T-cell (primary cell): ENCODE measurements around the gene SLC11A1. TPM values are rescaled to one million over a fixed set of nuclear protein-coding genes. Genes with fewer than 3 reads are reported as not detected.

Experiments
- ATAC-seq, 4 experiments: fragments of 200-7000 bp in 3 of 4; fragments of 150-1000 bp in 1 of 4; cut with Tn5 transposase; replicated peaks in 1 of 4; 1 replicate in 3 of 4; 2 replicates in 1 of 4; pipeline ENCODE4 v1.10.0; 2021; ENCODE audit warnings: moderate library complexity in 3 of 4, mild to moderate bottlenecking in 2 of 4, moderate number of reproducible peaks in 1 of 4
- CTCF ChIA-PET, 2 donors: fragments of 300-600 bp; sonication (Branson Sonifier 250); formaldehyde crosslinking; loops; one replicate each; lab custom pipeline; 2022; ENCODE audit warnings: antibody characterized with exemption in 2 of 2; lab: Charles Lee
- POLR2A ChIA-PET, 2 donors: fragments of 300-600 bp; sonication (Branson Sonifier 250); formaldehyde crosslinking; loops; one replicate each; lab custom pipeline; 2022; ENCODE audit warnings: antibody characterized with exemption in 2 of 2; lab: Charles Lee
- DNase-seq, 35 experiments: peaks; one replicate each; pipeline versions ENCODE4 v3.0.0 to v3.0.0-alpha.2; 2013 to 2023
- H3K27ac ChIP-seq: one replicate; pipeline ENCODE4 v1.5.1; 2013; ENCODE audit warnings: low read length
- H3K27me3 ChIP-seq, 2 experiments: replicated peaks in 1 of 2; 1 replicate in 1 of 2; 2 replicates in 1 of 2; pipeline versions ENCODE4 v1.6.1 to v1.7.0; 2013; ENCODE audit warnings: low read length in 1 of 2, mixed read lengths in 1 of 2; ENCODE audit not compliant: control insufficient read depth in 2 of 2, insufficient read depth in 2 of 2; ENCODE audit errors: extremely low read depth in 1 of 2
- H3K36me3 ChIP-seq, 2 donors: 1 replicate in 1 of 2; 2 replicates in 1 of 2; pipeline versions ENCODE4 v1.6.1 to v1.7.0; 2013; ENCODE audit warnings: low read length in 1 of 2; ENCODE audit not compliant: control insufficient read depth in 2 of 2, insufficient read depth in 1 of 2; ENCODE audit errors: extremely low read depth in 1 of 2
- H3K4me1 ChIP-seq, 2 experiments: 1 replicate in 1 of 2; 2 replicates in 1 of 2; pipeline versions ENCODE4 v1.6.1 to v1.7.0; 2013; ENCODE audit warnings: low read length in 2 of 2, mixed read lengths in 1 of 2; ENCODE audit not compliant: insufficient read depth in 2 of 2, control insufficient read depth in 1 of 2; ENCODE audit errors: extremely low read depth in 1 of 2
- H3K4me3 ChIP-seq, 2 donors: 1 replicate in 1 of 2; 2 replicates in 1 of 2; pipeline versions ENCODE4 v1.5.1 to v1.7.0; 2013; ENCODE audit warnings: mild to moderate bottlenecking in 2 of 2, low read length in 1 of 2, moderate library complexity in 1 of 2; ENCODE audit not compliant: control insufficient read depth in 1 of 2; ENCODE audit errors: extremely low read depth in 1 of 2
- H3K9me3 ChIP-seq: 2 replicates; pipeline ENCODE4 v1.7.0; 2013
- H3K27ac Mint-ChIP-seq, 2 donors: one replicate each; pipeline ENCODE4 v1.8.0; 2020 to 2021; ENCODE audit warnings: mild to moderate bottlenecking in 2 of 2, mixed read lengths in 2 of 2
- H3K27me3 Mint-ChIP-seq, 2 donors: one replicate each; pipeline ENCODE4 v1.8.0; 2021 to 2022; ENCODE audit warnings: mixed read lengths in 2 of 2
- H3K36me3 Mint-ChIP-seq: one replicate; pipeline ENCODE4 v1.8.0; 2021; ENCODE audit warnings: mixed read lengths
- H3K4me1 Mint-ChIP-seq, 3 donors: one replicate each; pipeline ENCODE4 v1.8.0; 2020 to 2022; ENCODE audit warnings: mixed read lengths in 3 of 3, mild to moderate bottlenecking in 1 of 3
- H3K4me3 Mint-ChIP-seq, 3 donors: one replicate each; pipeline ENCODE4 v1.8.0; 2020 to 2022; ENCODE audit warnings: mild to moderate bottlenecking in 3 of 3, mixed read lengths in 3 of 3, moderate library complexity in 3 of 3
- H3K9me3 Mint-ChIP-seq, 3 donors: one replicate each; pipeline ENCODE4 v1.8.0; 2020 to 2022; ENCODE audit warnings: mixed read lengths in 3 of 3
- WGBS: methylation state at CpG from one replicate; pipeline ENCODE4 v1.1.5; 2013; ENCODE audit warnings: missing lambda C conversion rate; ENCODE audit not compliant: insufficient coverage; 5-methylcytosine and 5-hydroxymethylcytosine counted together
- total RNA-seq, 35 experiments: library from RNA in 6 of 35; stranded (reverse) in 6 of 35; fragments of 120-200 nt in 1 of 35; gene quantifications; one replicate each; pipeline versions ENCODE4 v1.2.1 to v1.2.4 and lab custom pipeline; 2013 to 2026

SLC11A1 gene
- total RNA-seq, 5 donors from 2014 or later (not counting 1 experiment from before 2014, with no cell fraction given): 0.40 to 1.2 (median 0.79) TPM

- peaks cover 43 to 55% (median 50%) of the 10 kb centered on the region in 3 donors for H3K4me1 Mint-ChIP-seq
- H3K27me3 ChIP-seq: no peaks in the 10 kb centered on the region
- no peaks in the 10 kb centered on the region for H3K9me3 ChIP-seq
- no peaks in the 10 kb centered on the region for H3K9me3 Mint-ChIP-seq
- H3K27ac Mint-ChIP-seq: peak overlapping the region; percentile 98 to 99
- no peaks in the 10 kb centered on the region for H3K27me3 Mint-ChIP-seq
- no peaks in the 10 kb centered on the region for H3K36me3 Mint-ChIP-seq
- H3K4me3 ChIP-seq: peak overlapping the region; percentile 84 to 98
- peak overlapping the region; percentile 90 to 93 (median 92) for H3K4me3 Mint-ChIP-seq
- ChIA-PET POLR2A (no interaction called here), CTCF (interaction anchor here (0.9 to 1.7 kb wide), 4 partner anchors 10 to 315 kb away, joined by 3 to 21 read pairs (median 6); partner anchors contain the start of gene TMBIM1 (in 1 of the 2))
- H3K4me1 ChIP-seq: peaks cover 28 to 79% of the 10 kb centered on the region in 2 experiments
- H3K27ac ChIP-seq: peak overlapping the region; percentile 99
- DNase-seq (no peak), ATAC-seq (no peak)
- 8% methylated on average over 4 of the region's 12 CpGs for WGBS
- peaks cover 0 to 11% of the 10 kb centered on the region in 2 donors for H3K36me3 ChIP-seq
These were observed 15.4 kb downstream of the SLC11A1 start for GRCh38 chr2:218397463-218397819.

- ChIA-PET POLR2A (no interaction called here), CTCF (interaction anchor here in 1 of 2 donors (1.1 kb wide), 1 partner anchor 314 kb away, joined by 3 read pairs; no protein-coding TSS in a partner anchor)
- H3K9me3 ChIP-seq: no peaks in the 10 kb centered on the region
- Mint-ChIP-seq H3K27ac (peak overlapping the region; percentile 98 to 99), H3K4me3 (peak overlapping the region; percentile 90 to 93 (median 92)), H3K4me1 (peaks cover 45 to 55% (median 52%) of the 10 kb centered on the region in 3 donors), H3K36me3 (peaks cover under 1% of the 10 kb centered on the region), H3K9me3 (no peaks in the 10 kb centered on the region), H3K27me3 (no peaks in the 10 kb centered on the region)
- peaks cover 1 to 16% of the 10 kb centered on the region in 2 donors for H3K36me3 ChIP-seq
- peaks cover 28 to 84% of the 10 kb centered on the region in 2 experiments for H3K4me1 ChIP-seq
- DNase-seq (peak in 17 of 35 experiments; percentile 30 to 64 (median 43)), ATAC-seq (peak in 2 of 4 experiments; percentile 8 to 11)
- H3K27me3 ChIP-seq: no peaks in the 10 kb centered on the region
- WGBS: 2% methylated on average over 29 of the region's 35 CpGs
- peak overlapping the region; percentile 84 to 98 for H3K4me3 ChIP-seq
- peak overlapping the region; percentile 99 for H3K27ac ChIP-seq
These were observed 15.9 kb downstream of the SLC11A1 start for GRCh38 chr2:218397820-218398436.

- no peaks in the 10 kb centered on the region for H3K9me3 ChIP-seq
- Mint-ChIP-seq H3K36me3 (peaks cover 8% of the 10 kb centered on the region), H3K4me1 (peaks cover 51 to 60% (median 57%) of the 10 kb centered on the region in 3 donors), H3K27ac (peak overlapping the region; percentile 98 to 99), H3K27me3 (no peaks in the 10 kb centered on the region), H3K4me3 (peak overlapping the region; percentile 90 to 93 (median 92)), H3K9me3 (no peaks in the 10 kb centered on the region)
- no peaks in the 10 kb centered on the region for H3K27me3 ChIP-seq
- WGBS: under 1% methylated on average over 48 of the region's 95 CpGs
- peaks cover 7 to 24% of the 10 kb centered on the region in 2 donors for H3K36me3 ChIP-seq
- ChIA-PET CTCF (no interaction called here), POLR2A (no interaction called here)
- peak overlapping the region; percentile 84 to 98 for H3K4me3 ChIP-seq
- DNase-seq (peak; percentile 42 to 79 (median 61)), ATAC-seq (peak; percentile 9 to 20 (median 16))
- peaks cover 28 to 85% of the 10 kb centered on the region in 2 experiments for H3K4me1 ChIP-seq
- peak overlapping the region; percentile 99 for H3K27ac ChIP-seq
These were observed 16.6 kb downstream of the SLC11A1 start for GRCh38 chr2:218398437-218399390.

GRCh38 chr2:218399391-218400166 lies 17.5 kb downstream of the SLC11A1 start, which contains the start of gene CTDSP1:
Gene CTDSP1 (plus strand): TSS chr2:218399868. CDS start chr2:218400091, 223 bp downstream.
- H3K4me1 ChIP-seq: peaks cover 22 to 85% of the 10 kb centered on the region in 2 experiments
- ATAC-seq: peak; percentile 25 to 38 (median 32)
- ChIA-PET CTCF (interaction anchor here (0.5 to 0.6 kb wide), 2 partner anchors 104 to 448 kb away, joined by 3 read pairs; no protein-coding TSS in a partner anchor), POLR2A (interaction anchor here (0.6 to 0.7 kb wide), 2 partner anchors 84 to 180 kb away, joined by 5 to 8 read pairs; no protein-coding TSS in a partner anchor)
- no peaks in the 10 kb centered on the region for H3K27me3 Mint-ChIP-seq
- H3K4me1 Mint-ChIP-seq: peaks cover 52 to 59% (median 58%) of the 10 kb centered on the region in 3 donors
- DNase-seq: peak; percentile 80 to 94 (median 86)
- no peaks in the 10 kb centered on the region for H3K9me3 ChIP-seq
- peak within 1 kb of the TSS; percentile 78 to 98 for H3K4me3 ChIP-seq
- peaks cover 13% of the 10 kb centered on the region for H3K36me3 Mint-ChIP-seq
- peaks cover 13 to 32% of the 10 kb centered on the region in 2 donors for H3K36me3 ChIP-seq
- H3K27me3 ChIP-seq: no peaks in the 10 kb centered on the region
- H3K27ac ChIP-seq: peak within 1 kb of the TSS; percentile 99
- no peaks in the 10 kb centered on the region for H3K9me3 Mint-ChIP-seq
- peak within 1 kb of the TSS; percentile 89 to 91 for H3K27ac Mint-ChIP-seq
- WGBS: under 1% methylated on average over 57 of the region's 78 CpGs
- H3K4me3 Mint-ChIP-seq: peak within 1 kb of the TSS; percentile 91 to 93 (median 91)

GRCh38 chr2:218400167-218400929 lies 18.3 kb downstream of the SLC11A1 start:
- H3K27ac Mint-ChIP-seq: peak overlapping the region; percentile 89 to 90
- peak overlapping the region; percentile 91 to 93 (median 91) for H3K4me3 Mint-ChIP-seq
- 2% methylated on average over 41 of the region's 63 CpGs for WGBS
- H3K9me3 Mint-ChIP-seq: no peaks in the 10 kb centered on the region
- peak overlapping the region; percentile 73 for H3K27ac ChIP-seq
- no peaks in the 10 kb centered on the region for H3K9me3 ChIP-seq
- DNase-seq (peak in 12 of 35 experiments; percentile 20 to 55 (median 42)), ATAC-seq (peak; percentile 0 to 4 (median 2))
- H3K4me1 ChIP-seq: peaks cover 19 to 85% of the 10 kb centered on the region in 2 experiments
- peaks cover 13% of the 10 kb centered on the region for H3K36me3 Mint-ChIP-seq
- POLR2A ChIA-PET: interaction anchor here (0.6 to 0.7 kb wide), 2 partner anchors 85 to 181 kb away, joined by 5 to 8 read pairs; no protein-coding TSS in a partner anchor
- peaks cover 51 to 60% (median 59%) of the 10 kb centered on the region in 3 donors for H3K4me1 Mint-ChIP-seq
- peaks cover 14 to 33% of the 10 kb centered on the region in 2 donors for H3K36me3 ChIP-seq
- H3K27me3 Mint-ChIP-seq: no peaks in the 10 kb centered on the region
- peak overlapping the region; percentile 78 to 98 for H3K4me3 ChIP-seq
- CTCF ChIA-PET: interaction anchor here (0.5 to 0.6 kb wide), 2 partner anchors 105 to 447 kb away, joined by 3 read pairs; no protein-coding TSS in a partner anchor
- H3K27me3 ChIP-seq: no peaks in the 10 kb centered on the region
